Fibroblast of skin of right biceps (primary cell): Measurements from ENCODE around the gene CNR2.
"Not testable (repeated sequence)": the region's sequence is repeated elsewhere in the genome, so short reads cannot be mapped to it uniquely, and the experiment has no call there.

Experiments used
- DNase-seq: peaks from one replicate; pipeline ENCODE4 v3.0.0-alpha.2; 2013

Gene CNR2

GRCh38 chr1:23916209-23917131, 3.3 kb upstream of the CNR2 start:
- peak; percentile 55 for DNase-seq

GRCh38 chr1:23915466-23915865, 2.3 kb upstream of the CNR2 start:
- no peak for DNase-seq

DNA sequence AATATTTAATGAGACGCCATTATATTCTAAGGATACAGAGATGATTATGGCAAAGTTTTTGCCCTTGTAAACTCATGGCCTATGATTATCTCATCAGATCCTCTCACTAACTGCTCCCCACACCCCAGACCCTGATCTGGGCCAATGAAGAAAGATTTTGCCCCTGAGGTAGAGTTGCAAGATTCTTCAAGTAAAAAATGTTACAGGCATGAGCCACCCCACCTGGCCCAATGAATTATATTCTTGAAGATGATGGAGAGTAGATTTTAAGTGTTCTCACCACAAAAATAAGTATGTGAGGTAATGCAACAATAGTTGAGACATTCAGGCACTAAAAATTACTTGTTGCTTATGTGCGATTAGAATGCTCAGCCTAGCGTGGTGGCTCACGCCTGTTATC, 1.8 kb upstream of the CNR2 start:
- DNase-seq: no peak

DNA sequence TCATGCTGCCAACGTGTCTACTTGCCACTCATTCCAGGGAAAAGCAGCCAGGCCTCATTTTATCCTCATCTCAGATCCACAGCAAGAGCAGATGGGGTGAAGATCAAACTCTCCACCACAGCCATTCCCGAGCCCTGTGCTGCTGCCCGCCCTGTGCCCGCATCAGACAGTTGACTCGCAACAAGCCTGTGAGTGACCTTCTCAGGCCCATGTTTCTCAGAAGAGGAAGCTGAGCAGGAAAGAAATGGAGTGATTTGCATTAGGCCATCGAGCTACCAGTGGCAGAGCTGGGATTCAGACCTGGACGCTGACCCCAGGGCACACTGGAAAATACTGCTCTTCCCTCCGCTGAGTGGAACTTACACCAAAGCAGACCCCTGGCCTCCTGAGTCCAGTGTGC, 1.2 kb downstream of the CNR2 start:
- DNase-seq: no peak

- no peak for DNase-seq
These were observed 2.5 kb downstream of the CNR2 start for GRCh38 chr1:23910553-23911246.

- no peak for DNase-seq
These were observed 3.0 kb downstream of the CNR2 start for GRCh38 chr1:23910144-23910543.

DNA sequence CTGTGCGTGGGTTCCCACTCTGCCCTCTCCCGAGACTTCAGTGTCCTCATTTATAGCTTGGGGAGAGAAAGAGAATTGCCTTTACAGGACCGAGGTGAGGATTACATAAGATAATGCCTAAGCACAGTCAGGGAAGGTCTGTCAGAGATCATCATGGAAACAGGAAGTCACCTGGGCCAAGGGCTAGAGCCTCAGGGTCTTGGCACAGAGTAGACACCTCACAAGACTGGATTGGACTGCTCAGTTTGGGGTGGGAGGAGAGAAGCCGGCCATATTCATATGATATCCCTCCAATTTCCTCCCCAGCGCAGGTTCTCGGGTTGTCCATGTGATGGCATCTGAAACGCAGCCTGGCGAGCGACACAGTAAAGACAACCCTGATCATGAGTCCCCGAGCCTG, 3.8 kb downstream of the CNR2 start:
- no peak for DNase-seq

DNA sequence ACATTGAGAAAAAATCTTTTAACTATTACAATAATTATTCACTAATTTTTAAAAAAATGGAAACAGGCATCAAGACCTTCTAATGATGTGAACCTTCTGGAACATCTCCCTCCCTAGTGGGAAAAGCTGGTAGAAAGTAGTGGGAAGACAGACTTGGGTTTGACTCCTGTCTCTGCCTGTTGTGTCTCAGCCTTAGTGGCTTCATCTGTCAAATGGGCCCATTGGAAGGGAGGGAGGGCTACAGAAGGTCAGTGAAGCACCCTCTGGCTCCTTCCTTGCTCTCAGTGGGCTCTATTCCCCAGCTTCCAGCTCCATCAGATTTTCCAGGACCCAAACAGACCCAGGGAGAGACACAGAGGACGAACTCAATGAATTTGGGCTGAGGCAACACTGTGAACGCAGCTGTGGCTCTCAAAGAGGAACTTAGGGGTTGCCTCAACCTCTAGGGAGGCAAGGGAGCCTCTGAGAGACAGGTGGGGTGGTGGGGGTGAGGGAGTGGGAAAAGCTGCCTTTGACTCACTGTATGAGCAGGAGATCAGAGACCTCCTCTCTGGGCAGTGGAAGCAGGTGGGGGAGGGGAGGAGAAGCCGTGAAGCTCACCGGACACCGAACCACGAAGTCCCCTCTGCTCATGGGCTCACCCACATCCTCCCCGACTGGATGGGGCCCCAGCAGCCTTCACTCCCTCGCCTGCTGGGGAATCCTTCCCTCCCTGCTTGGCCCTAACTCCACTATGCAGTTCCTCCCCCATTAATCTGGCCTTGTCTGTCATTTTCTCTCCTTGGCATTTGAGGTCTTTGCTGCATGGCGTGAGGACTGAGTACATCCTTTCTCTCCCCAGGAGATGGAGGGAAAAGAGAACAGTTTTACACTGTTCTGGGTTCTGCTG, 4.5 kb downstream of the CNR2 start:
- DNase-seq: no peak

DNA sequence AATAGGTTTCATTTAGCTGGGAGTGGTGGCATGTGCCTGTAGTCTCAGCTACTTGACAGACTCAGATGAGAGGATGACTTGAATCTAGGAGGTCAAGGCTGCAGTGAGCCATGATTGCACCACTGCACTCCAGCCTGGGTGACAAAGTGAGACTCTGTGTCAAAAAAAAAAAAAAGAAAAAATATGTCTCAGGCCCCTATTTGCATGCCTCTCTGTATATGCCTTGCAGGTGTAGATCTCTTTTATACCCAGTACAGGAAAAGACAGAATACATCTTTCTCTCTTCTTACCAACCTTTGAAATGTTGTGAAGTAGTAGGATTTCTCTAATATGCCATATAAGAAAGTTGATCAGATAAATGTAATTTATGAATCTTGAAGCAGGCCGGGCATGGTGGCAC, 6.4 kb downstream of the CNR2 start:
- no peak for DNase-seq

GRCh38 chr1:23905461-23906025, 7.6 kb downstream of the CNR2 start:
- DNase-seq: no peak

DNA sequence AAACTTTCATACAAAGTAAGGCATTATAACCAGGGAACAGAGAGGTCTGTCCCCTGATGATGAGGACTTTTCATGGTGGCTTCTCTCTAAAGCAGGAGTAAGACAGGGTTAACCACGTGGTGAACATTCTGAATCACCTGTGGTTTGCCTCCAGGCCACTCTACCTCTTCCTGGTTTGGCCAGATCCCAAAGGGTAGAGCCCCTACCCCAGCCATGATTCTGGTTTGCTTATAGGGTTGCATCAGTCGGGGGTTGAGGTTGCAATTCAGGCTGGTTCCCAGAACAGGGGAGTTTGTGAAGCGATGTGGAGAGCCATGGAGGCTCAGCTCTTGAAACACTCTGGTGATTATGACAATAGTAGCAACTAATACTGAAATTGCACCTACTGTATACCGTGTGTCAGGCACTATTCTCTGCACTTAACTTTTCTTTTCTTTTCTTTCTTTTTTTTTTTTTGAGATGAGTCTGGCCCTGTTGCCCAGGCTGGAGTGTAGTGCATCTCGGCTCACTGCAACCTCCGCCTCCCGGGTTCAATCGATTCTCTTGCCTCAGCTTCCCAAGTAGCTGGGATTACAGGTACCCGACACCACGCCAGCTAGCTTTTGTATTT, 8.3 kb downstream of the CNR2 start:
- DNase-seq: no peak

- DNase-seq: no peak
These were observed 9.4 kb downstream of the CNR2 start for GRCh38 chr1:23903754-23904153.

GRCh38 chr1:23902321-23903278, 10.6 kb downstream of the CNR2 start:
- DNase-seq: no peak

DNA sequence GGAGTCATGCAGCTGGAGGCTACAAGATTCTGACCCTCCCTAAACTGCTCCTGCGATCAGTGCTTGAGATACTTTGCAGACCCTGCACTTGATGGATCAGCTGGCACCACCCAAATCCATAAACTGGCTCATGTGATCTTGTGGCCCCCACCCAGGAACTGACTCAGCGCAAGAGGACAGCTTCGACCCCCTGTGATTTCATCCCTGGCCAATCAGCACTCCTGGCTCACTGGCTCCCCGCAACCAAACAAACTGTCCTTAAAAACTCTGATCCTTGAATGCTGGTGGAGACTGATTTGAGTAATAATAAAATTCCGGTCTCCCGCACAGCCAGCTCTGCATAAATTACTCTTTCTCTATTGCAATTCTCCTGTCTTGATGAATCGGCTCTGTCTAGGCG, 13.1 kb downstream of the CNR2 start:
- not testable (repeated sequence) for DNase-seq

DNA sequence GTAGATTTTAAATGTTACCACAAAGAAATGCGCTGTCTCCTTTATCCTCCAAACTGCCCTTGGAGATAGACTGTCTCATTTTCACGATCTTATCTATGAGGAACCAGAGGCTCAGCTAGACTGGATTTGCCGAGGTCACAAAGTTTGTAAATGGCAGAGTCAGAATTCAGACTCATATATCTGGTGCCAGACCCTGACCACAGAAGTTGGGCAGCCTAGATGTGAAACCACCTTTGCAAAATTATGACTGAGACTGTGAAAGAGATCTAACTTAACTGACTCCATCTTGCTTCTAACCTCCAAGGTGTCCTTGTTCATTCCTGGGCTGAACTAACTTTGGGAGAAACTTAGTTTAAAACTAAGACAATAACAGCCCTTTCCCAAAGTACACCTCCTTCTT, 14.1 kb downstream of the CNR2 start:
- no peak for DNase-seq

- no peak for DNase-seq
These were observed 16.1 kb downstream of the CNR2 start for GRCh38 chr1:23897083-23897482.

- DNase-seq: no peak
These were observed 16.7 kb downstream of the CNR2 start for GRCh38 chr1:23896491-23896890.

GRCh38 chr1:23895993-23896392, 17.2 kb downstream of the CNR2 start:
- no peak for DNase-seq

- DNase-seq: no peak
These were observed 18.1 kb downstream of the CNR2 start for GRCh38 chr1:23895082-23895481.

DNA sequence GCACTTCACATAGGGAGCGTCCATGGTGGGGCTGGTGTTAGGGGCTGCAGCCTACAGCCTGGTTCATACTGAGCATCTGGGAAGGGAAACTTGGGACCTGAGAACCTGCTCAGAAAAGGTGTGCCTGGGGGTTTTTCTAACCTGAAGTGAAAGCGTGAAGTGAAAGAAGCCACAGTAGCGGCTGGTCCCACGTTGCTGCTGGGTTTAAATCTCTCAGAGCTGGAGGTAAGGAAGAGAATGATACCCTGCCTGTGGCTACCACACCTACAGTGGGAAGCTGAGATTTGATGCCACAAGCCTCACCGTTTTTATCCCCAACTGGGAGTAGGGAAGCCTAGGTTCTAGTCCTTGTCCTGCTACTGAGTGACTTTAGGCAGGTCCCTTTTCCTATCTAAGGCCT, 24.1 kb downstream of the CNR2 start:
- DNase-seq: no peak

GRCh38 chr1:23885222-23885621, 27.9 kb downstream of the CNR2 start:
- DNase-seq: no peak
